RWPE1 (cell line): Measurements from ENCODE around the gene ERBB2.

Experiments
- CTCF ChIA-PET: fragments of 350-600 bp; sonication (Branson Sonifier 250); formaldehyde crosslinking; extraction: SDS; loops from one replicate; lab custom pipeline; 2021; lab: Yijun Ruan, JAX
- POLR2A ChIA-PET: fragments of 400-600 bp; formaldehyde crosslinking; extraction: SDS; loops from one replicate; lab custom pipeline; 2020; ENCODE audit warnings: antibody characterized with exemption; ENCODE audit not compliant: low non-redundant PET; lab: Yijun Ruan, JAX
- DNase-seq: peaks from one replicate; pipeline ENCODE4 v3.0.0; 2012; ENCODE audit warnings: low spot score
- H3K27ac ChIP-seq: fragments of 450-650 bp; 2 replicates; pipeline ENCODE4 v1.5.1; 2017
- CTCF ChIP-seq: fragments of 450-650 bp; conservative IDR thresholded peaks from 2 replicates; pipeline ENCODE4 v1.5.1; 2017; ENCODE audit warnings: low read depth, mild to moderate bottlenecking

ERBB2 gene

DNA sequence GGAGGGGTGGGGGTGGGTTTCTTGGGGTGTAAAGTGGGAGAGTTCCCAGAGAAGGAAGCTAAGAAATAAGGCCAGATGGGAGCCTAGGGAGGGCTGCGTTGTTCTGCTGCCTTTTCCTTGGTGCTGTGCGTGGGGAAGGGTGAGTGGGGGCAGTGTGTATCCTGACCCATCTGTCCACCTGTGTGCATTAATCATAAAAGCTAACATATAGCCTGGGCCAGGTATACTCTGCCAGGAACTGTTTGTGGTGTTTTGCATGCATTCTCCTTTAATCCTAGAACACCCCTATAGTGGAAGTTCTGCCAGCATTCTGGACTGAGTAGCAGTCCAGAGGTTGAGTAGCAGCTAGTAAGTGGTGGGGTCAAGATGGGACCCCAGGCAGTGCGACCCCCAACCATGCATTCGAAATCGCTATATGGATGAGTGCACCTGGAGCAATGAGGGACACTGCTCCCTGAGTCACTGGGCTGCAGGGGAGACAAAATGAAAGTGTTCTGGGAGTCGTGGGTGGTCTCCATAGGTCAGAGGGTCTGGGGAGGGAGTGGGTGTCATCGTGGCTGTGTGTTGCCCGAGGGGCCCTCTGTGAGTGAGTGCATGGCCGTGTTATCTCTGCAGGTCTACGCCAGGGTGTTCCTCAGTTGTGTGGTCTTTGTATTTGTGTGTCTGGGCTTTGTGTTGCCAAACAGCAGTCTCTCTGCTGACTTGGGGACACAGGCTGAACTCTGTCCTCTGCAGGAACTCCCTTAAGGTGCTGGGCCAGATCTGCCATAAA lies 1.3 kb downstream of the ERBB2 start:
- DNase-seq = peak; percentile 26
- no peak for TF ChIP-seq CTCF
- ChIA-PET POLR2A (interaction anchor here (0.9 kb wide), 1 partner anchor 29 kb away, joined by 3 read pairs; the partner anchor contains the start of gene MIEN1), CTCF (interaction anchor here (0.8 to 1.6 kb wide), 3 partner anchors 28 to 47 kb away, joined by 3 read pairs; partner anchors contain the start of gene PNMT)
- peak overlapping the region; percentile 75 for H3K27ac ChIP-seq

- no peak for DNase-seq
- no peak for TF ChIP-seq CTCF
- H3K27ac ChIP-seq = peak overlapping the region; percentile 75
- ChIA-PET CTCF (interaction anchor here (0.6 to 1.0 kb wide), 3 partner anchors 48 to 122 kb away, joined by 3 read pairs; no protein-coding TSS in a partner anchor), POLR2A (interaction anchor here (0.6 to 0.9 kb wide), 2 partner anchors 28 to 412 kb away, joined by 3 to 4 read pairs; partner anchors contain the start of gene MIEN1)
Observed at GRCh38 chr17:39701784-39702422, 2.0 kb downstream of the ERBB2 start.

DNA sequence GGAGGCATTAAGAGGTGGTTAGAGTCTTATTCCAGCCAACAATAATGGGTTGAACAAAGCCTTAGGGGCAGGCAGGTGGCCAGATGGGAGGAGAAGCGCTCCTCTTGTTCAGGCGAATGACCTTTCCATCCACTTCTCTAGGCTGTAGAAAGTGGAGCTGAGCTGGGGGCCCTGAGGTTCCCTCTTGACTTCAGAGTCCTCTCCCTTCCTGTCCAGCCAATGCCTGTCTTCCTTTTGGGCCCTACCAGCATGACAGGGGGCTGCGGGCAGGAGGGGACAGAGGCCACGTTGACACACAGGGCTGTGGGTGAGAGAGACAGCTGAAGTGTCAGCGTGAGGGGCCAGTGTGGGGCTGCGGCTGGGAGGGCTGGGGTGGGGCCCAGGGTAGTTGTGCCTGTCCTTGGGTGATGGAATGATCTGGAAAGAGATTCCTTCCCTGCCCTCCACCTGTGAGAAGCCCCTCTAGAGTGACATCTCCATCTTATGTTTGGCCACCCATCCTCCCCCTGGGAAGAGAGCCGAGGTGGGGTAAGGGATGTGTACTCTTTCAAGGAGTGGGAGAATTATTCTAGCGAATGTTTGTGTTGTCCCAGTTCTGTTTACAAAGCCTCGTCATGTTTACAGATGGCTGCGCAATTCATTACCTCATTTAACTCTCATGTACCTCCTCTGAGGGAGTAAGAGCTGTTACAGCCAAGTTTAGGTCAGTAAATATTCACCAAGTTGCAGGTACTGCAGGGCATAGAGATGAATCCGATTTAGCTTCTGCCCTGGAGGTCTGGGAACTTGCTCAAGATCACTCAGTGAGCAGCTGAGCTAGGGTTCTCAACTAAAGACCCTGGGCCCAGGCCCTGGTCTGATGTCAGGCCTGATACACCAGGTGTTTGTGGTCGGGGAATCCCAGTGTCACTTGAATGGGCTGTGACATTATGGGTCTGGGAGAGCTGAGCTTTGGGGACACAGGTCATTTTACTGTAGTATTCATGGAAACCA lies 3.3 kb downstream of the ERBB2 start:
- DNase-seq = no peak
- POLR2A ChIA-PET = no interaction called here
- TF ChIP-seq CTCF = no peak
- CTCF ChIA-PET = interaction anchor here (0.6 to 0.8 kb wide), 2 partner anchors 15 to 27 kb away, joined by 4 to 5 read pairs; partner anchors contain the start of gene MIEN1
- H3K27ac ChIP-seq = peak overlapping the region; percentile 60

GRCh38 chr17:39703913-39704312 lies 4.0 kb downstream of the ERBB2 start:
- no peak for TF ChIP-seq CTCF
- H3K27ac ChIP-seq = peak overlapping the region; percentile 60; the same call in 1 of the 2 replicates
- ChIA-PET CTCF (interaction anchor here (0.6 to 0.8 kb wide), 2 partner anchors 27 to 250 kb away, joined by 5 to 14 read pairs; partner anchors contain the start of gene MIEN1), POLR2A (no interaction called here)
- DNase-seq = no peak

GRCh38 chr17:39704821-39705551 lies 5.1 kb downstream of the ERBB2 start:
- ChIA-PET POLR2A (interaction anchor here (0.6 kb wide), 1 partner anchor 16 kb away, joined by 3 read pairs; no protein-coding TSS in a partner anchor), CTCF (interaction anchor here (0.6 to 2.3 kb wide), 5 partner anchors 11 to 543 kb away, joined by 3 to 11 read pairs (median 3); partner anchors contain the start of gene MIEN1)
- H3K27ac ChIP-seq = peak overlapping the region; percentile 60
- no peak for TF ChIP-seq CTCF
- no peak for DNase-seq
